BE2C (cell line): ENCODE data around the gene HADHA.

Experiments used
- DNase-seq: peaks from one replicate; pipeline ENCODE4 v3.0.0-alpha.2; 2020
- H3K27me3 ChIP-seq: fragments of 250-450 bp; sonication (Bioruptor Pico); 2 replicates; pipeline ENCODE4 v1.5.1; 2020; ENCODE audit warnings: mild to moderate bottlenecking
- H3K36me3 ChIP-seq: fragments of 250-450 bp; sonication (Bioruptor Pico); 2 replicates; pipeline ENCODE4 v1.5.1; 2020; ENCODE audit warnings: mild to moderate bottlenecking
- H3K4me1 ChIP-seq: fragments of 250-450 bp; sonication (Bioruptor Pico); 2 replicates; pipeline ENCODE4 v1.5.1; 2020
- H3K4me3 ChIP-seq: 2 replicates; pipeline ENCODE4 v1.5.1; 2011; ENCODE audit warnings: low read depth, low read length
- H3K9me3 ChIP-seq: fragments of 250-450 bp; sonication (Bioruptor Pico); 2 replicates; pipeline ENCODE4 v1.5.1; 2020
- CTCF ChIP-seq: IDR thresholded peaks from 2 replicates; pipeline ENCODE4 v1.5.1; 2012; ENCODE audit warnings: mild to moderate bottlenecking, low read depth, low read length

The HADHA gene

GRCh38 chr2:26246818-26247217 lies 2.4 kb upstream of the HADHA start:
- H3K9me3 ChIP-seq = no peaks in the 10 kb centered on the region
- DNase-seq = no peak
- no peak for TF ChIP-seq CTCF

GRCh38 chr2:26245810-26246209 lies 1.4 kb upstream of the HADHA start:
- no peaks in the 10 kb centered on the region for H3K27me3 ChIP-seq
- no peaks in the 10 kb centered on the region; the same call in 1 of the 2 replicates for H3K36me3 ChIP-seq
- no peak for TF ChIP-seq CTCF
- H3K4me1 ChIP-seq = no peaks in the 10 kb centered on the region
- DNase-seq = no peak
- H3K9me3 ChIP-seq = no peaks in the 10 kb centered on the region
- peak overlapping the region; percentile 69 for H3K4me3 ChIP-seq

More at GRCh38 chr2:26246818-26247217, 2.4 kb upstream of the HADHA start:
- H3K4me3 ChIP-seq = no peak overlapping the region
- no peaks in the 10 kb centered on the region for H3K4me1 ChIP-seq
- no peaks in the 10 kb centered on the region for H3K27me3 ChIP-seq
- H3K36me3 ChIP-seq = no peaks in the 10 kb centered on the region

GRCh38 chr2:26245231-26245732 lies 850 bp upstream of the HADHA start:
- Histone ChIP-seq H3K4me1 (no peaks in the 10 kb centered on the region), H3K27me3 (no peaks in the 10 kb centered on the region), H3K9me3 (no peaks in the 10 kb centered on the region), H3K36me3 (no peaks in the 10 kb centered on the region; the same call in 1 of the 2 replicates), H3K4me3 (peak overlapping the region; percentile 69)
- peak; percentile 35 for DNase-seq
- TF ChIP-seq CTCF = no peak

GRCh38 chr2:26243470-26244308 lies 743 bp downstream of the HADHA start:
- no peak for DNase-seq
- Histone ChIP-seq H3K27me3 (no peaks in the 10 kb centered on the region), H3K36me3 (no peaks in the 10 kb centered on the region; the same call in 1 of the 2 replicates), H3K9me3 (no peaks in the 10 kb centered on the region), H3K4me1 (no peaks in the 10 kb centered on the region), H3K4me3 (peak overlapping the region; percentile 69)
- TF ChIP-seq CTCF = no peak

- no peak for TF ChIP-seq CTCF
- peak overlapping the region; percentile 69 for H3K4me3 ChIP-seq
- no peaks in the 10 kb centered on the region for H3K4me1 ChIP-seq
- DNase-seq = no peak
- no peaks in the 10 kb centered on the region for H3K27me3 ChIP-seq
- H3K9me3 ChIP-seq = no peaks in the 10 kb centered on the region
- peaks cover 12% of the 10 kb centered on the region for H3K36me3 ChIP-seq
Observed at GRCh38 chr2:26241928-26242436, 2.5 kb downstream of the HADHA start.

- no peak for DNase-seq
- TF ChIP-seq CTCF = no peak
- Histone ChIP-seq H3K4me3 (no peak overlapping the region), H3K4me1 (no peaks in the 10 kb centered on the region), H3K36me3 (peaks cover 46% of the 10 kb centered on the region), H3K9me3 (no peaks in the 10 kb centered on the region), H3K27me3 (no peaks in the 10 kb centered on the region)
Observed at GRCh38 chr2:26238311-26238958, 6.0 kb downstream of the HADHA start.
